ENCODE results near the gene DNASE1L3.

Gene DNASE1L3

GRCh38 chr3:58189691-58190090 lies 21.1 kb downstream of the DNASE1L3 start:
- WGBS, 2 experiments = 79 to 85% methylated on average over 5 of the region's 5 CpGs
- Histone ChIP-seq H3K36me3 (ENCODE audit: control insufficient read depth, insufficient read depth, low read length) (no peaks in the 10 kb centered on the region), H3K27ac (ENCODE audit: insufficient read depth, low read depth, low read length, poor library complexity, severe bottlenecking) (no peak overlapping the region), H3K27me3 (ENCODE audit: control insufficient read depth, insufficient read depth, low read length, poor library complexity, severe bottlenecking) (no peaks in the 10 kb centered on the region), H3K9me3 (ENCODE audit: control insufficient read depth, low read length) (no peaks in the 10 kb centered on the region), H3K4me1 (ENCODE audit: control insufficient read depth, insufficient read depth, low read length) (peaks cover 7% of the 10 kb centered on the region), H3K4me3 (ENCODE audit: insufficient read depth, low read depth, low read length) (no peak overlapping the region)

- no peaks in the 10 kb centered on the region for H3K36me3 ChIP-seq (ENCODE audit: control insufficient read depth, insufficient read depth, low read length)
- no peaks in the 10 kb centered on the region for H3K9me3 ChIP-seq (ENCODE audit: control insufficient read depth, low read length)
- H3K4me1 ChIP-seq (ENCODE audit: control insufficient read depth, insufficient read depth, low read length) = peaks cover 7% of the 10 kb centered on the region
- WGBS, 2 experiments = 76 to 77% methylated on average over 10 of the region's 10 CpGs
- no peak overlapping the region for H3K27ac ChIP-seq (ENCODE audit: insufficient read depth, low read depth, low read length, poor library complexity, severe bottlenecking)
- no peaks in the 10 kb centered on the region for H3K27me3 ChIP-seq (ENCODE audit: control insufficient read depth, insufficient read depth, low read length, poor library complexity, severe bottlenecking)
- H3K4me3 ChIP-seq (ENCODE audit: insufficient read depth, low read depth, low read length) = no peak overlapping the region
These were observed 21.8 kb downstream of the DNASE1L3 start for GRCh38 chr3:58188921-58189451.

GRCh38 chr3:58188173-58188564 lies 22.6 kb downstream of the DNASE1L3 start:
- no peaks in the 10 kb centered on the region for H3K9me3 ChIP-seq (ENCODE audit: control insufficient read depth, low read length)
- WGBS, 2 experiments = 68 to 70% methylated on average over 6 of the region's 6 CpGs
- H3K4me1 ChIP-seq (ENCODE audit: control insufficient read depth, insufficient read depth, low read length) = peaks cover 7% of the 10 kb centered on the region
- H3K27me3 ChIP-seq (ENCODE audit: control insufficient read depth, insufficient read depth, low read length, poor library complexity, severe bottlenecking) = no peaks in the 10 kb centered on the region
- H3K4me3 ChIP-seq (ENCODE audit: insufficient read depth, low read depth, low read length) = no peak overlapping the region
- no peaks in the 10 kb centered on the region for H3K36me3 ChIP-seq (ENCODE audit: control insufficient read depth, insufficient read depth, low read length)
- no peak overlapping the region for H3K27ac ChIP-seq (ENCODE audit: insufficient read depth, low read depth, low read length, poor library complexity, severe bottlenecking)

GRCh38 chr3:58184982-58185360 lies 25.8 kb downstream of the DNASE1L3 start:
- Histone ChIP-seq H3K36me3 (ENCODE audit: control insufficient read depth, insufficient read depth, low read length) (no peaks in the 10 kb centered on the region), H3K27ac (ENCODE audit: insufficient read depth, low read depth, low read length, poor library complexity, severe bottlenecking) (no peak overlapping the region), H3K4me1 (ENCODE audit: control insufficient read depth, insufficient read depth, low read length) (peaks cover 7% of the 10 kb centered on the region), H3K4me3 (ENCODE audit: insufficient read depth, low read depth, low read length) (no peak overlapping the region), H3K27me3 (ENCODE audit: control insufficient read depth, insufficient read depth, low read length, poor library complexity, severe bottlenecking) (no peaks in the 10 kb centered on the region), H3K9me3 (ENCODE audit: control insufficient read depth, low read length) (no peaks in the 10 kb centered on the region)
- 92% methylated on average over 7 of the region's 7 CpGs for WGBS, 2 experiments

GRCh38 chr3:58184309-58184981 lies 26.3 kb downstream of the DNASE1L3 start:
- Histone ChIP-seq H3K27ac (ENCODE audit: insufficient read depth, low read depth, low read length, poor library complexity, severe bottlenecking) (no peak overlapping the region), H3K4me1 (ENCODE audit: control insufficient read depth, insufficient read depth, low read length) (peaks cover 6% of the 10 kb centered on the region), H3K9me3 (ENCODE audit: control insufficient read depth, low read length) (no peaks in the 10 kb centered on the region), H3K27me3 (ENCODE audit: control insufficient read depth, insufficient read depth, low read length, poor library complexity, severe bottlenecking) (no peaks in the 10 kb centered on the region), H3K4me3 (ENCODE audit: insufficient read depth, low read depth, low read length) (no peak overlapping the region), H3K36me3 (ENCODE audit: control insufficient read depth, insufficient read depth, low read length) (no peaks in the 10 kb centered on the region)
- 90% methylated on average over 11 of the region's 11 CpGs for WGBS, 2 experiments

- Histone ChIP-seq H3K27ac (ENCODE audit: insufficient read depth, low read depth, low read length, poor library complexity, severe bottlenecking) (no peak overlapping the region), H3K36me3 (ENCODE audit: control insufficient read depth, insufficient read depth, low read length) (no peaks in the 10 kb centered on the region), H3K4me3 (ENCODE audit: insufficient read depth, low read depth, low read length) (no peak overlapping the region), H3K27me3 (ENCODE audit: control insufficient read depth, insufficient read depth, low read length, poor library complexity, severe bottlenecking) (peaks cover under 1% of the 10 kb centered on the region), H3K4me1 (ENCODE audit: control insufficient read depth, insufficient read depth, low read length) (peaks cover under 1% of the 10 kb centered on the region), H3K9me3 (ENCODE audit: control insufficient read depth, low read length) (no peaks in the 10 kb centered on the region)
- WGBS, 2 experiments = 90 to 91% methylated on average over 12 of the region's 12 CpGs
These were observed 26.9 kb downstream of the DNASE1L3 start for GRCh38 chr3:58183891-58184290.

GRCh38 chr3:58183221-58183620 lies 27.6 kb downstream of the DNASE1L3 start:
- H3K9me3 ChIP-seq (ENCODE audit: control insufficient read depth, low read length) = no peaks in the 10 kb centered on the region
- H3K36me3 ChIP-seq (ENCODE audit: control insufficient read depth, insufficient read depth, low read length) = no peaks in the 10 kb centered on the region
- 78 to 80% methylated on average over 1 of the region's 1 CpG for WGBS, 2 experiments
- no peak overlapping the region for H3K4me3 ChIP-seq (ENCODE audit: insufficient read depth, low read depth, low read length)
- peaks cover 7% of the 10 kb centered on the region for H3K27me3 ChIP-seq (ENCODE audit: control insufficient read depth, insufficient read depth, low read length, poor library complexity, severe bottlenecking)
- no peak overlapping the region for H3K27ac ChIP-seq (ENCODE audit: insufficient read depth, low read depth, low read length, poor library complexity, severe bottlenecking)
- H3K4me1 ChIP-seq (ENCODE audit: control insufficient read depth, insufficient read depth, low read length) = no peaks in the 10 kb centered on the region

- WGBS, 2 experiments = 88 to 93% methylated on average over 1 of the region's 1 CpG
These were observed 29.7 kb downstream of the DNASE1L3 start for GRCh38 chr3:58180940-58181587.

GRCh38 chr3:58180099-58180880 lies 30.5 kb downstream of the DNASE1L3 start:
- no peak overlapping the region for H3K27ac ChIP-seq (ENCODE audit: insufficient read depth, low read depth, low read length, poor library complexity, severe bottlenecking)
- no peaks in the 10 kb centered on the region for H3K36me3 ChIP-seq (ENCODE audit: control insufficient read depth, insufficient read depth, low read length)
- H3K9me3 ChIP-seq (ENCODE audit: control insufficient read depth, low read length) = no peaks in the 10 kb centered on the region
- WGBS, 2 experiments = 91 to 94% methylated on average over 12 of the region's 12 CpGs
- H3K27me3 ChIP-seq (ENCODE audit: control insufficient read depth, insufficient read depth, low read length, poor library complexity, severe bottlenecking) = peaks cover 11% of the 10 kb centered on the region
- H3K4me3 ChIP-seq (ENCODE audit: insufficient read depth, low read depth, low read length) = no peak overlapping the region
- peaks cover under 1% of the 10 kb centered on the region for H3K4me1 ChIP-seq (ENCODE audit: control insufficient read depth, insufficient read depth, low read length)

More at GRCh38 chr3:58180940-58181587, 29.7 kb downstream of the DNASE1L3 start:
- Histone ChIP-seq H3K27me3 (ENCODE audit: control insufficient read depth, insufficient read depth, low read length, poor library complexity, severe bottlenecking) (peaks cover 11% of the 10 kb centered on the region), H3K36me3 (ENCODE audit: control insufficient read depth, insufficient read depth, low read length) (no peaks in the 10 kb centered on the region), H3K9me3 (ENCODE audit: control insufficient read depth, low read length) (no peaks in the 10 kb centered on the region), H3K4me3 (ENCODE audit: insufficient read depth, low read depth, low read length) (no peak overlapping the region), H3K4me1 (ENCODE audit: control insufficient read depth, insufficient read depth, low read length) (no peaks in the 10 kb centered on the region), H3K27ac (ENCODE audit: insufficient read depth, low read depth, low read length, poor library complexity, severe bottlenecking) (no peak overlapping the region)

Measured in ectodermal cell (in vitro differentiated cells).